Skin of body (tissue), 3 donors: Measurements from ENCODE around the gene GOSR2. TPM values are rescaled to one million over a fixed set of nuclear protein-coding genes. Genes with fewer than 3 reads are reported as not detected.

Source experiments
- DNase-seq: peaks from one replicate; lab custom pipeline; 2025; lab: John Stamatoyannopoulos, UW
- small RNA-seq: library from RNA; depleted of rRNA; stranded (forward); fragments of <200 nt; gene quantifications from one replicate; pipeline ENCODE3, GENCODE V24; 2014; ENCODE audit warnings: low replicate concordance
- total RNA-seq: library from RNA; depleted of rRNA; stranded (reverse); fragments of >200 nt; gene quantifications from one replicate; pipeline ENCODE4 v1.2.3, GENCODE V29; 2014

Gene GOSR2
- total RNA-seq, 1 donor from 2014 or later = 38.1 TPM

DNA sequence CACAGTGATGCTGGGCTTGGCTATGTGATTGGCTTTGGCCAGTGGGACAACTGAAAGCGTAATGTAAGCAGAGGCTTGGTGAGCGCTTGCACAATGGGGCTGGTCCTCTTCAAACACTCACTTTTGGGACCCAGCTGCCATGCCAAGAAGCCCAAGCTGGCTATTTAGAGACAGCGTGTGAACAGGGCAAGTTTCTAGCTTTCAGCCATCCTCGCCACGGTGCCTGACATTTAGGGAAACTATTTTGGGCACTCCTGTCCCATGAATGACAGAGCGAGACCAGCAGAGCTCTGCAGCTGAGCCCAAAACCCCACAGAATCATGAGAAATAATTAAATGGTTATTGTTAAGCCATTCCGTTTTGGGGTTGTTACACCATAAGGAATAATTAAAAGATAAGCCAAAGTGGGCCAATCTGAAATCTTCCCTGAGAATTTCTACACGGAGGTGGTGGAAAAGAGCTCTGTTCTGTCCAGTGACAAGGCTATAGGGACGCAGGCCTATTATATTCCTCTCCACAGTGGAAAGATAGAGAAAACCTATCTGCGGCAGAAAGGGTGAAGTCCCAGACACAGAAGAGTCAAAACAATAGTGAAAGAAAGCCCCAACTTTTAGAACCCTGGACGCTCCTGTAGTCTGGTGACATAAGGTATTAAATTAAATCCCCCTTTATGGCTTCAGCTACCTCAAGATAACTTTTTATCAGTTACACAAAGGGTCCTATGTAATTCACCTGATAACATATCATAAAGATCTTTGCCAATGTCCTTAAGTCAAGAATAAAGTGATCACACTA, 66.9 kb downstream of the GOSR2 start:
- no peak for DNase-seq

DNA sequence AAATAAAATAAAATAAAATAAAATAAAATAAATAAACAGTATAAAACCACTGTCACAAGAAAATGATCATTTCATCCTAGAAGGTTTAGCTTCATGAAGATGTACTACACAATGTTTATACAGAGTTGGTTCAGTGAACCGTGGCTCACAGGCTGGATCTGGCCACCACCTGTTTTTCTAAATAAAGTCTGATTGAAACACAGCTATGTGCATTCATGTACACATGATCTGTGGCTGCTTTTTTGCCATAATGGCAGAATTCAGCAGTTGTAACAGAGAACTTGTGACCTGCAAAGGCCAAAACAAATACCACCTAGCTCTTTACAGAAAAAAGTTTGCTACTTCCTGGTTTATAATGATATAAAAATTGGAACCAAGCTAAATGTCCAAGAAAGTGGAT, 68.7 kb downstream of the GOSR2 start:
- no peak for DNase-seq

Small RNA genes within 50 kb of the gene (small RNA-seq; reads per million reads assigned to genes)
- not detected for gene MIR5089
- gene RNU6ATAC3P = not detected

Other genes with a start within 250 kb of the GOSR2 start
- 10.5 TPM for gene WNT3, start 104.5 kb upstream of the GOSR2 start, total RNA-seq
- not detected for gene WNT9B, start 71.6 kb upstream of the GOSR2 start, total RNA-seq
- not detected for gene RPRML, start 56.1 kb downstream of the GOSR2 start, total RNA-seq